Measurements from ENCODE around the gene AFAP1.

GRCh38 chr4:7904952-7905915 is 34.4 kb downstream of the AFAP1 start:
- TF ChIP-seq GATA2 (IDR thresholded peaks at IDR 0.05; ENCODE audit: low read depth, low read length) (no peak), GATA3 (IDR thresholded peaks at IDR 0.05; ENCODE audit: low read depth, low read length) (no peak)

Data from SH-SY5Y (cell line).